LHCN-M2 (cell line): ENCODE results near the gene ANKS1A. TPM values are rescaled to one million over a fixed set of nuclear protein-coding genes. Genes with fewer than 3 reads are reported as not detected.

Experiments
- DNase-seq: peaks from one replicate; pipeline ENCODE4 v3.0.0-alpha.2; 2012; ENCODE audit warnings: low read depth
- total RNA-seq: library from RNA; depleted of rRNA; stranded (reverse); fragments of >200 nt; gene quantifications from 2 replicates; pipeline ENCODE4 v1.2.3, GENCODE V29; 2014

ANKS1A gene
- total RNA-seq, 1 experiment from 2014 or later = 13.4 TPM

DNA sequence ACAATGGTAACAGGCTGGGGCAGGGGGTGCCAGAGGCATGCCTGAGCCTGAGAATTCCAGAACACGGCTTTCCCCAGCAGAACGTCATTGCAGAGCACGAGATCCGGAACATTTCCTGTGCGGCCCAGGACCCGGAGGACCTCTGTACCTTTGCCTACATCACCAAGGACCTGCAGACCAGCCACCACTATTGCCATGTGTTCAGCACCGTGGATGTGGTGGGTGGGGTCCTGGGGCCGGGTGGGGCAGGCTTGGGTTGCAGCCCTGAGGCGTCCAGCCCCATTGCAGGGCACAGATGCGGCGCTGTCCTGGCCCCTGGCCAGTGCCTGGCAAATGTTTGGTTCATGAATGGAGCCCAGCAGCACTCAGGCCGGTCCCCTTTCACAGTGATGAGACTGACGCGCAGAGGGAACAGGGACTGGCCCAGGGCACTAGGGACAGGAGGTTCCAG lies 195.0 kb downstream of the ANKS1A start:
- no peak for DNase-seq

DNA sequence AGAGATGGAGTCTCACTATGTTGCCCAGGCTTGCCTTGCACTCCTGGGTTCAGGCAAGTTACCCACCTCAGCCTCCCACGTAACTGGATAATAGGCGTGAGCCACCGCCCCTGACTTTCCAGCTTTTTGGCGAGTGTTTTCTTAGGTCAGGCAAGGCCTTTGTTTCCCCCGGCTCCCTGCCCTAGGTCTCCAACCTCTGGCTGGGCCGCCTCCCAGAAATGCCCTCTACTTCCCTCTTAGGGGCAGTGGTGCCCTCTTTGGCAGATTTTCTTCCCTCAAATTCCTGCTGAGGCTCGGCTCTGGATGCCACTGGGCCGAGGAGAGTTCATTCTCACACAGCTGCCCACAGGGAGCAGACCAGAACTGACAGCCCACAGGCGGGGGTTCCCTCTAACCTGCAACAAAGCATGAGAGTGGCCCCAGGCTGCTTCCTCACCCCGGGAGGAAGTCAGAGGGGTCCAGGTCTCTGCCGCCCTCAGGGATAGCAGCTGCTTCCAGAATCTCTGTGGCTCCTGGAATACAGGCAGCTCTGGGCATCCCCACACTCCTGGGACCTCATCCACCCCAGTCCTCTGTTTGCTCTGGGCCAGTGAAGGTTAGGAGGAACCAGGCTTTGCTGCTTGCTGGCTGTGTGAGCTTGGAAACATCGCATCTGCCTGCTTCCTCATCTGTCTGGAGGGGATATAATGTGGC lies 195.6 kb downstream of the ANKS1A start:
- no peak for DNase-seq

DNA sequence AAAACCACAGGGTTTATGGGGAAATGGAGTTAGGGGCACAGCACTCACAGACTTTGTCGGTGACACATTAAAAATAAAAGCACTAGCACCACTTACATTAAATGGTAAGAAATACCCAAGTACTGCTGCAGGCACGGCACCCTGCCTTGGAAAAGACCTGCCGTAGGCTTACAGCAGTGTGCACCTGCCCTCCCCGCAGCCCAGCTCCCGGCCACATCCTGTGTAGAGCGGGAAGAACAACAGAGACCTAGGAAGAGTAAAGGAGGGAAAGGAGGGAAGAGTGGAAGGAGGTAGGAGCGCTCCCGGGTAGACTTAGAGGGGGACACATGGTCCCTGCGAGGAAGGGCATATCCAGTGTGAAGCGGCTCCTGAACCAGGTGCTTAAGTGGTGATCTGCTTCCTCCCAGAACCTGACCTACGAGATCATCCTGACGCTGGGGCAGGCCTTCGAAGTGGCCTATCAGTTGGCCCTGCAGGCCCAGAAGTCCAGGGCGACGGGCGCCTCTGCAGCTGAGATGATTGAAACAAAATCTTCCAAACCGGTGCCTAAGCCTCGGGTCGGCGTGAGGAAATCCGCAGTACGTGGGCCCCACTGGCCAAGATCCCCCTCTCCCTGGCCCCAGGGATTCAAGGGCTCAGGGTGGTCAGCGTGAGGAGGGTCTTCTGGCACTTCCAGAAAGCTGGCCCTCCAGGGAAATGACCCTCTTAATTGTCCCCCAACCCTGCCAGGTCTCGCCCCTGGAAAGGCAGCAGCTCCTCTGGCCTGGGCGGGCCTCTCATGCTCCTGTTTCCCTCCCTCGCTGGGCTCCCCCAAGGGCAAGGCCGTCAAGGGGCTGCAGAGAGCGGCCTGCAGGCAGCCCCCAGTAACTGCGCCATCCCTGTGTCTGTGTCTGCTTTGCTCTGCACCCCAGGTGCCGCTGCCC lies 196.6 kb downstream of the ANKS1A start:
- no peak for DNase-seq

- no peak for DNase-seq
Measured at GRCh38 chr6:35086282-35086632, 197.2 kb downstream of the ANKS1A start.

DNA sequence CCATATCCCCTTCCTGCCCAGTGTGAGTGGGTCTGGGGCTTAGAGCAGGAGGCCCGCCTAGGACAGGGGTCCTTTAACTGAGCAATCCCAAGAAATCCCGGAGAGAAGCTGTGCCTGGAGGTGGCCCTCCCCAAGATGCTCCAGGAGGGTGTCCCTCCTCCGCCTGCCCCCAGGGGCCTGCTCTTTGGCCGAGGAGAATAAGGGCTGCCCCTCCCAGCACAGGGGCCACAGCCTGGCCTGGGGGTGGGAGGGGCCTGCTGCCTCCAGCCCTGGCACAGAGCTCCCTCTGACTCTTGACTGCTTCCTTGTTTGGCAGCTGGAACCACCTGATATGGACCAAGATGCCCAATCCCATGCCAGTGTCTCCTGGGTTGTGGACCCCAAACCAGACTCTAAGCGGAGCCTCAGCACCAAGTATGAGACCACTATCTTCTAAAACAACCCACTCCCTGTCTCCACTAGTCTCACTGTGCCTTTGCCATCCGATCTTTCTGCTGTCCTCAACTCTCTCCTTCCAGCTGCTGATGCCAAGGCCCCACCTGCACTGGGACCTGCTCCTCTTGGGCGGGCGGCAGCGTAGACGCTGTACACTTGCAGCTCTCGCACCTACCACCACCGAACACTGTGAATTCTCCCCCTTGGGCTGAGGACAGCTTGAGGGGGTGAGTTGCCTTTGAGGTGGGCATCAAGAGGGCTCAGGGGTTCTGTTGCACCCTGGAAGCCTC lies 197.7 kb downstream of the ANKS1A start:
- no peak for DNase-seq

DNA sequence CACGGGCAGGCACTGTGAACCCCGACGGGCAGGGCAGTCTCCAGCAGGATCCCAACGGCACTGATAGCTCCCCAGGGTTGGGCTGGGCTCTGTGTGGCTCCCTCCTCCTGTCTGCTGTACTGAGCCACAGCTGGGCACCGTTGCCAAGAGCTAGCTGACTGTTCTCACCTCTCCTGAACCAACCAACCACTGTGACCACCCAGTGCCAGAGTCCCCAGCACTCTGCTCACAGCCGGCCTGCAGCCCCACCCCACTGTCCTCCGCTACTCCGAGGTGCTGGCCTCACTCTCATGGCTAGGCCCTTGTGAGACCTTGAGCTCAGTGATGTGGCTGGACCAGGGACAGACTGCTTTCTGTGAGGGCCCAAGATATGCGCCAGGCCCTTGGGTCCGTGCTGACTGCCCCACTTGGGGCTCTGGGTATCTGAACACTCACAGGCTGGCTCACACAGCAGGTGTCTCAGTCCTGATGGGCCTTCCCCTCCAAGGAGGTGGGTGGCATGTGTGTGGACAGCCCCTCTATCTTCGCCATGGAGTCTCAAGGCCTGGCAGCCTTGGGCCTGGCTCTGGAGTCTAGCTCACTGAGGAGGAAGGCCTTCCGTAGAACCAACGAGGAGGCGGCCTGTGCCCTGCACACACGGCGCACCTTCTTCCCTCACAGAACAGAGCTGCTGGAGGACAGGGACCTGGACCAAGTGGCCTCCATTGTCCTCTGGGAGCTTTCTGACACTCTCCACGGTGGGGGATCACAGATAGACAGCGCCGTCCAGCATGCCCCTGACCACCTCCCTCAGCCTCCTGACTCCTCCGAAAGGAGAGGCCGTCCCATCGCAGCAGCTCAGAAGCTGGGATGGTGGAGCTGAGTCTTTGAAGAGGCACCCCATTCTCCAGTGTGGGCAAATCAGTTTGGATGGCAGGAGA lies 198.6 kb downstream of the ANKS1A start:
- no peak for DNase-seq

DNA sequence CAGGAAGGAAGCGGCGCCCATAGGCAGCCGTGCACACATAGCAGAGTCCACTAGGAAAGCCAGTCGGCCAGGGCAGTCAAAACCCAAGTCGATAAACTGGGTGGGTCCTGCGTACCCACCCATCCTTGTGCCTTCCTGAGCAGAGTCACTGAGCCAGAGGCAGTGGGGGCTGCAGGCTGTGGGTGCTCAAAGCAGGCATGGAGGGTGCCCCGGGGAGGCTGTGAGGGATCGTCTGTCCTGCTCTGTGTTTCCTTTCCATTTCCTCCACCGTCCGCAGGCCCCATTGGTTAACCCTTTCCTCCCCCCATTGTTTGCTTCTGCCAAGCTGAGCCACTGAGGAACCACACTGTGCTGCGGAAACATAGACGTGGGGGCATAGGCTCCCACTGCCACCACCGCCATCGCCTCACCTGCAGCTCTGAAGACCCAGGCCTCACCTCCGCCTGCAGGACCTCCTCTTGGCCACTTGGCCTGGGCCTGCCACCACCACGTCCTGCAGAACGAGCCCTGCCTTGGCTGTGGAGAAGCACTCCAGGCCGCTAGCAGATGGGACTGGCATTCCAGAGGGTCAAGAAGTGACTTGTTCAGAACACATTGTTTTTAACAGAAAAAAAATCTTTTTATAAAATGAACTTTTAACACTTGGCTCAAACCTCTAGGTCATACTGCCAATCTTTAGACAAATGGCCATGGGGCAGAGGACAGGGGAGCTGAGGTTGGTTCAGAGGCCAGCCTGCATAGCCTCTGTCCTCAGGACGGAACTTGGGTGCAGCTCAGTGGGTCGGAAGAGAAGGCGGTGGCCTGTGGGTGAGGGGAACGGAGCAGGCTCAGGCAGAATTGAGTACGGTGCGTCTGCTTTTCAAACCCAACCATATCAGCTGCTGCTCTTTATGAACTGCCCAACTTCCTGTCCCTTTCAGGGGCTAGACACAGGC lies 199.5 kb downstream of the ANKS1A start:
- no peak for DNase-seq

DNA sequence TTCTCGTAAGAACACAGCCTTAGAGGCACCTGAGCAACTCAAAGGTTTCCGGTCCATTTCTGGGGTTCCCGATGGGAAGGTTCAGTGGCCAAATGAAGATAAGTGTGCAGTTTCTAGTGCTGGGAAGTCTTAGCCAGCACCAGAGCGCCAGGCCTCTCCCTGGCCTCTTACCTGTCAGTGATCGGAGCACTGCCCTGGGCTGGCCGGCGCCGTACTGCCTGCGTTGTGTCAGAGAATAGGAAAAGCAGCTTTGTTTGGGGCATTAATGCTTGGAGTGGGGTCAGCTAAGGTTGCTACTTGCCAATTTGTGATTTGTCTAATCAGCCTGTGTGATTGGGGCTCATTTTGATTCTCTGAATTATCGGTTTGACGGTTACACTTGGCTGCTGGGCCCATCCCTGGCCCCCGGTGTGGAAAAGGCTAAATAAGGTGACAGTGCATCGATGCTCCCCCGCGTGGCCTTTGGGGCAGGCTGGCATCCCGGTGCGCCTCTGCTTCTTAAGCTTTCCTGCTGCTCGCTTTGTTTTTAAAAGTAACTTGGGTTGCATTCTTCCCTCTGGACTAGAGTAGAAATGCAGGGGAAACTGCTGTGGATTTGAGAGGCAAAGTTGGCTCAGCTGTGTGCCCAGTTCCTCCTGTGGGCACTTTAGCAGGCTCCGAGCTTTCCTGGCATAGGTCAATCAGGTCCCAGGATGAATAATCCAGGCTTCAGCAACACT lies 200.3 kb downstream of the ANKS1A start:
- DNase-seq = no peak

GRCh38 chr6:35089935-35090505 lies 201.0 kb downstream of the ANKS1A start:
- peak; percentile 53 for DNase-seq

GRCh38 chr6:35090734-35091133 lies 201.7 kb downstream of the ANKS1A start:
- no peak for DNase-seq

- no peak for DNase-seq
Measured at GRCh38 chr6:35091346-35092083, 202.5 kb downstream of the ANKS1A start.

GRCh38 chr6:35092362-35093117 lies 203.5 kb downstream of the ANKS1A start:
- peak; percentile 53 for DNase-seq

GRCh38 chr6:35093118-35093445 lies 204.0 kb downstream of the ANKS1A start:
- DNase-seq = no peak

GRCh38 chr6:35093783-35094182 lies 204.7 kb downstream of the ANKS1A start:
- DNase-seq = no peak

GRCh38 chr6:35094183-35094582 lies 205.1 kb downstream of the ANKS1A start:
- no peak for DNase-seq

DNA sequence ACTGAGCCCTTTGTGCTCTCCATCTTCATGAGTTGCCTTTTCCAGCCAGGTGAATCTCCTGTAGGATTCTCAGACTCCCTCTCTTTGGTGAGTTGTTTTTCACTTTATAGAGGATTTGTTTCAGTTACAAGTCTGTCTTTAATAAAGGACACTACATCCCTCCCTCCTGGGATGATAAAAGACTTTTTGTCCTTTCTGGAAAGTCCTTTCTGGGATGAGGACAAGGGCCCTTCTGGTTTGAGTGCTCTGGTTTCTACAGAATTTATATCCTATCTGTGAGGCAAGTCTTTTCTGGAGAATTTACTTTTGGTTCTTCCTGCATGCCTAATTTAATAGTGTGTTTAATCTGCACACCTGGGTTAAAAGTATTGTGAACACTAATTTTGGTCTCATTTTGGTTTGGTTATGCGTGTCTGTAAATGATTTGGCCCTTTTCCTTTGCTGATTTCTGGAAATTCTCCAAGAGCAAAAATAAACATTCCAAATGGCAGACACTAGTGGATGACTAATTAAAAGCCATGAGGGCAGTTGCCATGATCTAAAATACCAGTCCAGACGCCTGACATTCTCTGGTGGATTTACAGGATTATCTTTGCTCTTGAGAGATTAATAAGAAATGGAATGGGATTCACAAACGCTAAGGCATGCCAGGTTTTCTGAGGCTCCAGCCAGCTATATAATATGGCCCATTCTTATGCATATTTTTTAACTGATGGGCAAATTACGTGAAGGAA lies 207.2 kb downstream of the ANKS1A start:
- DNase-seq = peak; percentile 88

DNA sequence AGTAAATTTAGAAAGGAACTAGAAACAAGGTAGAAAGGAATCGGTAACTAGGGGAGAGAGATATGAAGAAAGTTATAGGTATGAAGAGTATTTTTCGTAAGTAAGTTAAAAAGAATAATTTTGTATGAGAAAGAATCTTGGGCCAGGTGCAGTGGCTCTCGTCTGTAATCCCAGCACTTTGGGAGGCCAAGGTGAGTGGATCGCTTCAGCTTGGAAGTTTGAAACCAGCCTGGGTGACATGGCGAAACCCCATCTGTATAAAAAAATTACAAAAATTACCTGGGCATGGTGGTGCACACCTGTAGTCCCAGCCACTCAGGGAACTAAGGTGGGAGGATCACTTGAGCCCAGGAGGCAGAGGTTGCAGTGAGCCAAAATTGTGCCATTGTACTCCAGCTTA lies 210.1 kb downstream of the ANKS1A start:
- DNase-seq = no peak
